Parathyroid adenoma (tissue), 2 donors: ENCODE data around the gene ACVR1C.
A peak's percentile ranks its signal among the peaks of the same experiment; 100 is the strongest.

Experiments used
- H2AFZ ChIP-seq: fragments of 300-600 bp; sonication (generic); one replicate; pipeline ENCODE4 v1.7.0; 2017; ENCODE audit warnings: antibody characterized with exemption, mild to moderate bottlenecking
- H3K27ac ChIP-seq: fragments of 300-600 bp; sonication (generic); one replicate; pipeline ENCODE4 v1.7.0; 2017
- H3K27me3 ChIP-seq: fragments of 300-600 bp; sonication (generic); one replicate; pipeline ENCODE4 v1.7.0; 2017; ENCODE audit warnings: low read length; ENCODE audit not compliant: control insufficient read depth, insufficient read depth
- H3K36me3 ChIP-seq: fragments of 300-600 bp; sonication (generic); one replicate; pipeline ENCODE4 v1.7.0; 2017; ENCODE audit warnings: low read length; ENCODE audit not compliant: control insufficient read depth, insufficient read depth
- H3K4me1 ChIP-seq: fragments of 300-600 bp; sonication (generic); one replicate; pipeline ENCODE4 v1.7.0; 2017; ENCODE audit warnings: control low read depth
- H3K4me2 ChIP-seq: fragments of 300-600 bp; sonication (generic); one replicate; pipeline ENCODE4 v1.7.0; 2017; ENCODE audit warnings: low read length
- H3K4me3 ChIP-seq: fragments of 300-600 bp; sonication (generic); one replicate; pipeline ENCODE4 v1.7.0; 2017; ENCODE audit warnings: low read depth, low read length
- H3K79me2 ChIP-seq: fragments of 300-600 bp; sonication (generic); one replicate; pipeline ENCODE4 v1.7.0; 2017; ENCODE audit warnings: control low read depth
- H3K9ac ChIP-seq: fragments of 300-600 bp; sonication (generic); one replicate; pipeline ENCODE4 v1.7.0; 2017; ENCODE audit warnings: mild to moderate bottlenecking
- H3K9me3 ChIP-seq: fragments of 300-600 bp; sonication (generic); one replicate; pipeline ENCODE4 v1.7.0; 2017; ENCODE audit warnings: low read length; ENCODE audit not compliant: control insufficient read depth
- CTCF ChIP-seq: fragments of 300-600 bp; sonication (generic); IDR thresholded peaks from one replicate; pipeline ENCODE4 v1.7.0; 2017; ENCODE audit warnings: antibody characterized with exemption, mild to moderate bottlenecking
- donor health status: primary hyperparathyroidism.

Gene ACVR1C

GRCh38 chr2:157492189-157492773 is 136.4 kb downstream of the ACVR1C start:
- Histone ChIP-seq H3K27ac (no peak overlapping the region), H3K4me3 (no peak overlapping the region), H3K27me3 (no peaks in the 10 kb centered on the region), H3K9me3 (no peaks in the 10 kb centered on the region), H3K36me3 (no peaks in the 10 kb centered on the region), H3K9ac (no peak overlapping the region), H3K4me2 (no peak overlapping the region), H3K4me1 (no peaks in the 10 kb centered on the region), H3K79me2 (no peaks in the 10 kb centered on the region), H2AFZ (no peak overlapping the region)
- TF ChIP-seq CTCF: peak; percentile 61

DNA sequence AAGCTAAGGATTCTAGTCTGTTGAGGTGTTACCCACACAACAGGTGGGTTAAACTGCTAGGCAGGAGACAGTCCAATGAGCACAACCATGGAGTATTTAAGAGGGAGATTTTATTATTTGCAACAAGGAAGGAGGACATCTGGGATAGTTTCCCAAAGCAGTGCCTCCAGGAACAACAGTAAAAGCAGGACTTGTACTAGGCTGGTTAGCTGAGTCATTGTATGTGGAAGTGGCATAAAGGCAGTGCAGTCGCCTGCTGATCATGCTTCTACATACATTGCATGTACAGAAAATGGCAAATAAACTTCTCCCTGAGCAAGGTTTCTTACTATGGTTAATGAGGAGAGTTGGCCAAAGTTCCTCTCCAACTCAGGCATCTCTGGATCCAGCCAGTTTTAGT is 138.7 kb downstream of the ACVR1C start:
- Histone ChIP-seq H3K4me3 (no peak overlapping the region), H3K79me2 (no peaks in the 10 kb centered on the region), H3K27me3 (no peaks in the 10 kb centered on the region), H3K9ac (no peak overlapping the region), H3K4me1 (no peaks in the 10 kb centered on the region), H3K4me2 (no peak overlapping the region), H3K27ac (no peak overlapping the region), H3K9me3 (no peaks in the 10 kb centered on the region), H2AFZ (no peak overlapping the region), H3K36me3 (no peaks in the 10 kb centered on the region)
- TF ChIP-seq CTCF: no peak

GRCh38 chr2:157488877-157489276 is 139.8 kb downstream of the ACVR1C start:
- Histone ChIP-seq H3K9me3 (no peaks in the 10 kb centered on the region), H3K79me2 (no peaks in the 10 kb centered on the region), H3K4me2 (no peak overlapping the region), H3K4me1 (no peaks in the 10 kb centered on the region), H2AFZ (no peak overlapping the region), H3K27ac (no peak overlapping the region), H3K27me3 (no peaks in the 10 kb centered on the region), H3K9ac (no peak overlapping the region), H3K4me3 (no peak overlapping the region), H3K36me3 (no peaks in the 10 kb centered on the region)
- TF ChIP-seq CTCF: no peak

GRCh38 chr2:157487747-157488146 is 140.9 kb downstream of the ACVR1C start:
- Histone ChIP-seq H3K27me3 (no peaks in the 10 kb centered on the region), H2AFZ (no peak overlapping the region), H3K79me2 (no peaks in the 10 kb centered on the region), H3K4me1 (no peaks in the 10 kb centered on the region), H3K9me3 (no peaks in the 10 kb centered on the region), H3K36me3 (no peaks in the 10 kb centered on the region), H3K4me3 (no peak overlapping the region), H3K4me2 (no peak overlapping the region), H3K27ac (no peak overlapping the region), H3K9ac (no peak overlapping the region)
- TF ChIP-seq CTCF: no peak

DNA sequence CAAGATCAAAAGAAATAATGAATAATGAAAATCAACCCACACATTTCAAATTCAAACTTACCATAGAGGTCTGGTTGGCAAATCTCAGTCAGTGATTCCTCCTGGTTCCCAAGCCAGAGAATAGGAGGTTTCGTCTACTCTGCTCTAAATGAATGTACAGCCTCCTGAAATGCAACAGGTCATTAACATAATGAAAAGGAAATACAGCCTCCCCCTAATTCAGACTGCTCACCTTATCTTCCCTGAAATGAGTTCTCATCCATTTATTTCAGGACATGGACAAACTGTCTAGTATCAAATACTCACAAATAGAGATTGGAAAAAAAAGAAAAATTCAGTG is 141.4 kb downstream of the ACVR1C start:
- no peaks in the 10 kb centered on the region for H3K27me3 ChIP-seq
- TF ChIP-seq CTCF: no peak
- H3K79me2 ChIP-seq: no peaks in the 10 kb centered on the region
- no peaks in the 10 kb centered on the region for H3K4me1 ChIP-seq
- H3K9ac ChIP-seq: no peak overlapping the region
- H3K36me3 ChIP-seq: no peaks in the 10 kb centered on the region
- H2AFZ ChIP-seq: no peak overlapping the region
- no peak overlapping the region for H3K4me2 ChIP-seq
- no peak overlapping the region for H3K27ac ChIP-seq
- H3K9me3 ChIP-seq: no peaks in the 10 kb centered on the region
- no peak overlapping the region for H3K4me3 ChIP-seq
